ENCODE results near the gene PCED1B. TPM values are rescaled to one million over a fixed set of nuclear protein-coding genes. Genes with fewer than 3 reads are reported as not detected.

The PCED1B gene
- total RNA-seq, 1 experiment from 2014 or later: 3.3 TPM

GRCh38 chr12:47234576-47235141 lies 155.2 kb downstream of the PCED1B start:
- WGBS (ENCODE audit: extremely low coverage, insufficient read length, low lambda C conversion rate): no CpG with 5 or more reads among the region's 14 CpGs
- H3K27ac ChIP-seq (ENCODE audit: insufficient read length, low read depth, low read length): no peak overlapping the region
- DNase-seq: peak; percentile 77

More at GRCh38 chr12:47234576-47235141, 155.2 kb downstream of the PCED1B start:
- Histone ChIP-seq H4K91ac (ENCODE audit: insufficient read length, low read depth, low read length) (no peak overlapping the region), H3K9ac (ENCODE audit: extremely low read depth, insufficient read length, low read length) (no peak overlapping the region), H2AK5ac (ENCODE audit: insufficient read length, low read length) (no peak overlapping the region), H3K27me3 (ENCODE audit: insufficient read depth, low read length) (no peaks in the 10 kb centered on the region), H3K79me2 (ENCODE audit: insufficient read depth, low read length) (no peaks in the 10 kb centered on the region), H3K4me2 (ENCODE audit: insufficient read depth, insufficient read length, low read length) (no peak overlapping the region), H3K79me1 (ENCODE audit: insufficient read depth, low read depth, low read length, poor library complexity, severe bottlenecking) (no peaks in the 10 kb centered on the region), H2BK12ac (ENCODE audit: insufficient read length, low read depth, low read length) (no peak overlapping the region), H3K56ac (ENCODE audit: insufficient read length, low read depth, low read length) (no peak overlapping the region), H3T11ph (ENCODE audit: low read length) (no peak overlapping the region), H3K23me2 (ENCODE audit: insufficient read length, low read depth, low read length, poor library complexity, severe bottlenecking) (no peaks in the 10 kb centered on the region), H3K14ac (ENCODE audit: insufficient read depth, low read length) (no peak overlapping the region), H4K5ac (ENCODE audit: insufficient read length, low read depth, low read length) (no peak overlapping the region), H2BK5ac (ENCODE audit: insufficient read length, low read length) (no peak overlapping the region), H2AFZ (ENCODE audit: low read length) (no peak overlapping the region), H3K4ac (ENCODE audit: low read depth, low read length) (no peak overlapping the region), H2BK120ac (ENCODE audit: low read depth, low read length, poor library complexity, severe bottlenecking) (no peak overlapping the region), H2BK20ac (ENCODE audit: low read depth, low read length, poor library complexity, severe bottlenecking) (no peak overlapping the region), H3K23ac (ENCODE audit: insufficient read length, low read depth, low read length) (no peak overlapping the region), H3K9me3 (ENCODE audit: control insufficient read depth, low read depth, low read length) (no peaks in the 10 kb centered on the region), H4K20me1 (ENCODE audit: control insufficient read depth, insufficient read depth, insufficient read length) (no peaks in the 10 kb centered on the region), H3K18ac (ENCODE audit: insufficient read length, low read depth, low read length) (no peak overlapping the region), H3K4me1 (ENCODE audit: insufficient read depth, low read length) (no peaks in the 10 kb centered on the region; the same call in none of the 2 replicates), H2BK15ac (ENCODE audit: low read depth, low read length) (no peak overlapping the region), H4K8ac (replicated peaks; ENCODE audit: insufficient read length, low read depth, low read length) (no peak overlapping the region)
- peaks cover 4 to 8% (median 7%) of the 10 kb centered on the region in 3 experiments for H3K36me3 Mint-ChIP-seq (ENCODE audit: insufficient read depth in 1 of 3, low read depth in 3 of 3)
- peaks cover 0 to 2% of the 10 kb centered on the region in 2 experiments; a peak in 2 of 5 replicates for H3K9me3 Mint-ChIP-seq
- H3K4me3 Mint-ChIP-seq: no peak overlapping the region
- no peak for TF ChIP-seq CTCF (conservative IDR thresholded peaks at IDR 0.05)
- H3K4me1 Mint-ChIP-seq: peaks cover 9 to 14% of the 10 kb centered on the region in 2 experiments; a peak in 3 of 4 replicates
- H3K27ac Mint-ChIP-seq: no peak overlapping the region
- no peaks in the 10 kb centered on the region; the same call in 1 of the 2 replicates for H3K27me3 Mint-ChIP-seq (ENCODE audit: low read depth)
